NOMO-1 treated with DMSO at 0.1 percent for 48 hours (cell line): ENCODE results near the gene CDC26.
"Not testable (repeated sequence)": the region's sequence is repeated elsewhere in the genome, so short reads cannot be mapped to it uniquely, and the experiment has no call there.

Source experiments
- DNase-seq: peaks from one replicate; lab custom pipeline; 2025; ENCODE audit not compliant: unreplicated experiment; lab: John Stamatoyannopoulos, UW

CDC26 gene

GRCh38 chr9:113296247-113296646 is 20.9 kb upstream of the CDC26 start:
- not testable (repeated sequence) for DNase-seq

- DNase-seq = no peak
Observed at GRCh38 chr9:113293285-113293878, 18.0 kb upstream of the CDC26 start.

DNA sequence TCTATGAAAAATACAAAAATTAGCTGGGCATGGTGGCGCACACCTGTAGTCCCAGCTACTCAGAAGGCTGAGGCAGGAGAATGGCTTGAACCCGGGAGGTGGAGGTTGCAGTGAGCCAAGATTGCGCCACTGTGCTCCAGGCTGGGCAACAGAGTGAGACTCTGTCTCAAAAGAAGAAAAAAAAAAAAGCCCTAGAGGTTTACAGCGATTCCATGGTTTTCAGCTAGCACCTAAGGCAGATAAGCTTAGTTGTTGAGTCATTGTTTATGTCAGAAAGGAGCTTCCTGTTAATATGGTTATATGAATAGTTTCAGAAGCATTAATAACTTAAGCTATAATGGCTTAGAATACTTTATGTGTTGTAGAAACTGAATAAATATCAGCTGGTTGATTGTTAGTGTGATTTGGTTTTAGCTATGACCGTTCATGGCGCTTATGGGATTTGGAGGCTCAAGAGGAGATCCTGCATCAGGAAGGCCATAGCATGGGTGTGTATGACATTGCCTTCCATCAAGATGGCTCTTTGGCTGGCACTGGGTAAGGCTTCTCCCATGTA is 14.8 kb upstream of the CDC26 start:
- DNase-seq = no peak

DNA sequence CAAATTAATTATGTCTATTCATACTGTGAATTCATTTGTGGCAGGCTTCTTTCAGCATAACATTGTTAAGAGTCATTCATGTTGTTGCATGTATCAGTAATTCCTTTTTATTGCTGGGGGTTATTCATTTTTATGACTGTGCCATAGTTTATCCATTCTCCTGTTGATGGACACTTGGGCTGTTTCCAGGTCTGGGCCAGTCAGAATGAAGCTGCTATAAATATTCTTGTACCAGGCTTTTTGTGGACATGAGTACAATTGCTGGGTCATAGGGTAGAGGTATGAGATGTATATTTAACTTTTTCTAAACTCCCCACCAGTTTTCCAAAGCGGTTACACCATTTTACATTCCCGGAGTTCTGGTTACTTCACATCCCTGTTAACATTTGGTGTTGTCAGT is 13.7 kb upstream of the CDC26 start:
- no peak for DNase-seq

DNA sequence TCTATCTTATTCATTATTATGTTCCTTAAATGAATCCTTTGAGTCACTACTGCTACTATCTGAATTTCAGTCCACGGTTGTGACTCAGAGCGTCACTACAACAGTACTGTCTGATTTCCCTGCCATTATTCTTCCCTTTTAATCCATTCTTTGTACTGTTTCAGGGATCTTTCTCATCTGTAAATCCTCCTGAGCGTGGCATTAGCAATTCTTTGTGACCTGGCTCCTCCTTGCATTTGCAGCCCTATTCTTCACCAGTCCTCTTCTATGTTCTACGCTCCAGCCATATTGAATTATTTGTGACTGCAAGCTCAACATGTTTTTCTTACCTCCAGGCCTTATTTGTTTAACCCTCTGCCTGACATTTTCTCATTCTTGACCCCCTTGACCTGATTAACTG is 6.0 kb upstream of the CDC26 start:
- no peak for DNase-seq

GRCh38 chr9:113278840-113279239 is 3.5 kb upstream of the CDC26 start:
- no peak for DNase-seq

GRCh38 chr9:113274474-113275156 is 757 bp downstream of the CDC26 start:
- peak; percentile 73 for DNase-seq

DNA sequence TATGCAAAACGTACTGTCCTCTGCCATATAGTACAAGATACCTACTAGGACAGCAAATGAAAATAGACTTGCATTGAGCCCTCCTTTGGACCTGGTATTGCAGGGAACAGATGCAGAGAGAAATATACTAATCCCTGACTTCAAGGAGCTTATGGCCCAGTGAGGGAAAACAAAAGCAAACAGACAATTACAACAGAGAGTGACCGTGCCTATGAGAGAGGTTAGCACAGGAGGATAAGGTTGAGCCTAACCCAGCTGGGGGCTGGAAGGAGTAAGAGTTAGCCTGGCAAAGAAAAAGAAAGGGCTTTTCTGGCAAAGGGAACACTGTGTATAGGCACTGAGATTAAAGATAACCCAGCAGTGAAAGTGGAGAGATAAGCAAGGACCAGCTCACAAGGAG is 5.5 kb downstream of the CDC26 start:
- no peak for DNase-seq

DNA sequence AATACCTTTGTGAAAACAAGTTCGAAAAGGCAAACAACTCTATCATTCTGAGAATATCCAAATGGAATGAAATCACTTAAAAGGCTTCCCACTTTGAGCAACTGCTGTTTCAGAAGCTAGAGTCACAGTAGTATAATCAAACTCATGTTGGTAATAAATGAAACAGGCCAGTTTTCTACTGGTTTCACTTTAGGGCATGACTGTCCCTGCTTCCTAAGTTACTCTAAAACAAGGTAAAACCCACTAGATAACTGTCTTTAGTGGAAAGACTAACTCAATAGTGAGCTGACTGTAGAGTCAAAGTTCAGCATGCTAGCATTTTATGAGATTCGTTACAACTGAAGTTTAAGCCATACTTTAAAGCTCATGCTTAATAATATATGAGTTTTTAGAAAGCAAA is 6.0 kb downstream of the CDC26 start:
- DNase-seq = no peak

GRCh38 chr9:113267911-113268566 is 7.3 kb downstream of the CDC26 start:
- no peak for DNase-seq

DNA sequence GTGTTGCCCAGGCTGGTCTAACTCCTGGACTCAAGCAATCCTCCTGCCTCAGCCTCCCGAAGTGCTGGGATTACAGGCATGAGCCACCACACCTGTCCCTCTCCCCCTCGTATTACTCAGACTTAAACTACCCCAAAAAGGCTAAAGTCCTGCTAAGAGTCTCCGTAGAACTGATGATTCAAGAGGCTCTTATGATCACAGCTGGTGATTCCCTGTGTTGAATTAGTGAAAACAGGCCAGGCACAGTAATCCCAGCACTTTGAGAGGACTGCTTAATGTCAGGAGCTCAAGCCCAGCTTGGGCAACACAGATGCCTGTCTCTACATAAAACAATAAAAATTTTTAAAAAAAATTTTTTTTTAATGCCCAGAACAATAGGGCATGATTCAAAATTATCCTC is 9.2 kb downstream of the CDC26 start:
- DNase-seq = no peak

- no peak for DNase-seq
Observed at GRCh38 chr9:113261917-113262671, 13.3 kb downstream of the CDC26 start.

DNA sequence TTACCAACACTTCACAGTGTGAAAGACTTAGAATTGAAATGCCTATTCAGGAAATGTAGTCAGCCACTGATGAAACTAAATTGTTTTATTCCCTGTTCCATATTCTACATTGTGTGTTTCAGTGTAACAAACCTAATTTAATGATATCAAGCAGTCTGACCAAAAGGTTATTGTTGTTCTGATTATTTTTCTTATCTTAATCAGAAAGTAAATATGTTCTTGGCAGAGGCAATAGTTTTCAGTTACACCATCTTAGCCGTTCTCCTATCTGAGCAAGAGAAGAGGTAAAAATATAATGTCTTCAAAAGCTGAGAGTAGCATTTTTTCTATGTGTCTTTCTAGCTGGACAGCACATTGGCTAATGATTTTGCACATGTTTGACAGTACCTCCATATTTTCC is 17.1 kb downstream of the CDC26 start:
- DNase-seq = no peak

DNA sequence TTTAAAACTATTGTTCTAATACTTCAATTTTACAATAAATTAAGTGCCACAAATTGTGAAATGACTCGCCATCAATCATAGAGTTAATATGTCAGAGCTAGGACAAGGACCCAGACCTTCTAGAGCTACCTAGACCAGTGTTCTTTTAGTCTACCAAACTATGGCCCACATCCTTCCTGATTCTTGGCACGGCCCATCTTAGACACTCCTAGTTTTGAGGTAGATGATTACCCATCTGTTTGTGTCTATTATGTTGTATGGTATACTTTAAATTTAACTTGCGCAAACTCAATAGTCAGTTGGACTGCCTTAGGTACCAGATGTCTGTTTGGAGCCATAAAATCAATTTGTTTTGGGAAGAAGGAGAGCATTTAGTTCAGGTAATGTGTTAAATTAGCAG is 17.5 kb downstream of the CDC26 start:
- no peak for DNase-seq

- peak; percentile 77 for DNase-seq
Observed at GRCh38 chr9:113255438-113255837, 19.9 kb downstream of the CDC26 start.

GRCh38 chr9:113254991-113255390 is 20.4 kb downstream of the CDC26 start:
- DNase-seq = no peak

GRCh38 chr9:113250807-113251206 is 24.6 kb downstream of the CDC26 start:
- no peak for DNase-seq

DNA sequence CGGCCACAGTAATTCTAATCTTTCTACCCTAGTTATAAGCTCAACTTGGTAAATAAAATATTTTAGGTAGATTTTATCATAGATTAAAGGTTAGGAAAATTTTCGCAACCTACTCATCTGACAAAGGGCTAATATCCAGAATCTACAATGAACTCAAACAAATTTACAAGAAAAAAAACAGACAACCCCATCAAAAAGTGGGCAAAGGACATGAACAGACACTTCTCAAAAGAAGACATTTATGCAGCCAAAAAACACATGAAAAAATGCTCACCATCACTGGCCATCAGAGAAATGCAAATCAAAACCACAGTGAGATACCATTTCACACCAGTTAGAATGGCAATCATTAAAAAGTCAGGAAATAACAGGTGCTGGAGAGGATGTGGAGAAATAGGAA is 25.7 kb downstream of the CDC26 start:
- not testable (repeated sequence) for DNase-seq

- DNase-seq = no peak
Observed at GRCh38 chr9:113247640-113248039, 27.7 kb downstream of the CDC26 start.

DNA sequence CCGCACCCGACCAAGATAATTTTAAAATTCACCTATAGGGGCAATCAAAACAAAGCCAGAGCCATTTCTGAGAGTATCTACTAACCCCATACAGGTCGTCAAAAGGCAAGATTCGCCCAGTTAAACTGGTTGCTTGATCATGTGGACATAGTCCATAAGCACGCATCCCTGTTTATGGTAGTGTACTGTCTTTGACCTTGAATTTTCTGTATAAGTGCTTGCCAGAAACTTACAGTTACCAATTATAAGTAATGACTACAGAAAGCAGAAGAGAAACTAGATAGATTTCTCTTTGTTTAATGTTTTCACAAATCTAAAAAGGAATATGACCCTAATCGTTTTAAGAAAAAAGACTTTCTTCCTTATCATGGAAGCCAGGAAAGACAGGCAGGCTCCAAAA is 28.4 kb downstream of the CDC26 start:
- peak; percentile 88 for DNase-seq

DNA sequence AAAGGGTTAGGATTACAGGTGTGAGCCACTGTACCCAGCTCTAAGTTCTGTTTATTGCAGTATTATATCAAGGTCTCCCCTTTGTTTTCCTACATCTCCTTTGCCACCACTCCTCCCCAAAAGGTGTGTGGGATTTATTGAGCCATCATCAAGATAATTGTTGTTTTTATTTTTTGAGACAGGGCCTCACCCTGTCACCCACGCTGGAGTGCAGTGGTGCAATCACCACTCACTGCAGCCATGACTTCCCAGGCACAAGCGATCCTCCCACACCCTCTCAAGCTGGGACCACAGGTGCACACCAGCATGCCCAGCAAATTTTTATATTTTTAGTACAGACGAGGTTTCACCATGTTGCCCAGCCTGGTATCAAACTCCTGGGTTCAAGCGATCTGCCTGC is 29.5 kb downstream of the CDC26 start:
- no peak for DNase-seq

GRCh38 chr9:113244556-113244955 is 30.8 kb downstream of the CDC26 start:
- DNase-seq = no peak
